Embryonic facial prominence (tissue), 1 donor: ENCODE results near the gene IFNGR2.

Experiments
- DNase-seq: peaks from one replicate; pipeline ENCODE4 v3.0.0-alpha.2; 2016; ENCODE audit errors: extremely low spot score

Gene IFNGR2

GRCh38 chr21:33481314-33481943 is 78.2 kb downstream of the IFNGR2 start:
- DNase-seq = no peak
